Right cardiac atrium (tissue), 5 donors: Measurements from ENCODE around the gene EGLN2. TPM values are rescaled to one million over a fixed set of nuclear protein-coding genes. Genes with fewer than 3 reads are reported as not detected.
"Not testable (repeated sequence)": the region's sequence is repeated elsewhere in the genome, so short reads cannot be mapped to it uniquely, and the experiment has no call there.

Experiments used
- ATAC-seq, 2 donors: fragments of 200-7000 bp; cut with Tn5 transposase; one replicate each; pipeline versions ENCODE4 v1.8.0 to v1.9.1; 2020; ENCODE audit warnings: moderate library complexity in 2 of 2, mild to moderate bottlenecking in 1 of 2
- DNase-seq, 3 donors: peaks; one replicate each; pipeline ENCODE4 v3.0.0-alpha.2; 2020
- H3K27ac ChIP-seq: one replicate; pipeline ENCODE4 v1.5.1; 2013; ENCODE audit warnings: mild to moderate bottlenecking, low read length, control low read depth, moderate library complexity
- H3K27me3 ChIP-seq: one replicate; pipeline ENCODE4 v1.6.1; 2013; ENCODE audit not compliant: control insufficient read depth, insufficient read depth
- H3K4me1 ChIP-seq: one replicate; pipeline ENCODE4 v1.6.1; 2013; ENCODE audit warnings: low read length; ENCODE audit not compliant: control insufficient read depth, insufficient read depth
- H3K4me3 ChIP-seq: one replicate; pipeline ENCODE4 v1.5.1; 2013; ENCODE audit warnings: low read length, control low read depth
- H3K9me3 ChIP-seq: one replicate; pipeline ENCODE4 v1.6.1; 2013; ENCODE audit warnings: low read length; ENCODE audit not compliant: control insufficient read depth
- WGBS: extraction: QIAGEN DNeasy Blood & Tissue Kit; methylation state at CpG from one replicate; pipeline ENCODE4 v1.1.7; 2013; 5-methylcytosine and 5-hydroxymethylcytosine counted together
- intact Hi-C, 4 donors: fragments of 100-400 bp; cut with DNase I; formaldehyde crosslinking; loops; one replicate each; pipeline versions ENCODE4 v1.11.0 to v1.14.0; 2022 to 2023
- polyA plus RNA-seq: library from polyadenylated mRNA; stranded (reverse); fragments of 200-250 nt; gene quantifications from one replicate; pipeline ENCODE4 v1.2.3, GENCODE V29; 2013
- total RNA-seq, 4 donors: library from RNA; stranded (reverse); fragmentation: NEBNext Ultra II Directional; extraction: Animal tissue kit (Norgen Biotek cat#: 25700); gene quantifications; one replicate each; pipeline ENCODE4 v1.2.1, GENCODE V29; 2021
- donor health status: healthy with polysubstance abuse.
- donor health status: DM: no; HTN: yes; CAD: no.
- donor health status: DM: no; HTN: no; CAD: no.
- donor health status: DM: no; HTN: yes; CAD: no; lungs with severe emphysema.
- donor health status: DM: yes; HTN: yes; CAD: no.

The EGLN2 gene
- total and polyA plus RNA-seq, 5 donors: 52.3 to 75.2 (median 56.1) TPM

GRCh38 chr19:40808497-40808896 lies 9.5 kb downstream of the EGLN2 start:
- intact Hi-C loops: loop anchor here in 1 of 4 donors (5.0 kb wide), 1 partner anchor 146 kb away; no protein-coding TSS in a partner anchor
- DNase-seq (no peak), ATAC-seq (no peak)
- H3K27me3 ChIP-seq: no peaks in the 10 kb centered on the region
- WGBS: 89% methylated on average over 5 of the region's 5 CpGs
- no peaks in the 10 kb centered on the region for H3K9me3 ChIP-seq
- H3K4me3 ChIP-seq: no peak overlapping the region
- H3K27ac ChIP-seq: no peak overlapping the region
- peaks cover 32% of the 10 kb centered on the region for H3K4me1 ChIP-seq

- ATAC-seq (no peak), DNase-seq (peak in 1 of 3 donors; percentile 62)
- intact Hi-C loops: loop anchor here in 1 of 4 donors (5.0 kb wide), 1 partner anchor 147 kb away; no protein-coding TSS in a partner anchor
- H3K4me3 ChIP-seq: no peak overlapping the region
- 90% methylated on average over 39 of the region's 39 CpGs for WGBS
- peak overlapping the region; percentile 41 for H3K27ac ChIP-seq
- no peaks in the 10 kb centered on the region for H3K9me3 ChIP-seq
- peaks cover 21% of the 10 kb centered on the region for H3K4me1 ChIP-seq
- H3K27me3 ChIP-seq: no peaks in the 10 kb centered on the region
Observed at GRCh38 chr19:40809358-40810086, 10.5 kb downstream of the EGLN2 start.

- H3K4me1 ChIP-seq: peaks cover 15% of the 10 kb centered on the region
- intact Hi-C loops: no loop called here
- H3K27ac ChIP-seq: peak overlapping the region; percentile 41
- 39% methylated on average over 14 of the region's 14 CpGs for WGBS
- H3K4me3 ChIP-seq: no peak overlapping the region
- H3K27me3 ChIP-seq: no peaks in the 10 kb centered on the region
- ATAC-seq (no peak), DNase-seq (peak in 1 of 3 donors; percentile 31)
- H3K9me3 ChIP-seq: no peaks in the 10 kb centered on the region
Observed at GRCh38 chr19:40810160-40810559, 11.2 kb downstream of the EGLN2 start.

- DNase-seq: peak; percentile 86 to 96 (median 94)
- WGBS: 3% methylated on average over 64 of the region's 65 CpGs
- H3K27me3 ChIP-seq, H3K4me1 ChIP-seq, intact Hi-C loops, H3K9me3 ChIP-seq: not testable (repeated sequence)
- H3K27ac ChIP-seq: peak overlapping the region; percentile 61
- ATAC-seq: peak; percentile 88 to 91
- peak overlapping the region; percentile 2 for H3K4me3 ChIP-seq
Observed at GRCh38 chr19:40810649-40811408, 11.8 kb downstream of the EGLN2 start.

- 31% methylated on average over 35 of the region's 35 CpGs for WGBS
- Histone ChIP-seq H3K27me3 (no peaks in the 10 kb centered on the region), H3K4me1 (peaks cover 2% of the 10 kb centered on the region), H3K27ac (peak overlapping the region; percentile 61), H3K4me3 (no peak overlapping the region), H3K9me3 (no peaks in the 10 kb centered on the region)
- intact Hi-C loops: no loop called here
- ATAC-seq: no peak
- DNase-seq: peak in 1 of 3 donors; percentile 66
Observed at GRCh38 chr19:40811478-40812341, 12.7 kb downstream of the EGLN2 start.

- H3K4me3 ChIP-seq, H3K4me1 ChIP-seq, H3K27me3 ChIP-seq, ATAC-seq, H3K9me3 ChIP-seq, H3K27ac ChIP-seq, intact Hi-C loops: not testable (repeated sequence)
- DNase-seq: peak in 2 of 3 donors; percentile 23 to 37
- 89% methylated on average over 7 of the region's 7 CpGs for WGBS
Observed at GRCh38 chr19:40812571-40812970, 13.6 kb downstream of the EGLN2 start.

GRCh38 chr19:40813182-40813581 lies 14.2 kb downstream of the EGLN2 start:
- Histone ChIP-seq H3K27me3 (no peaks in the 10 kb centered on the region), H3K4me3 (no peak overlapping the region), H3K4me1 (peaks cover 2% of the 10 kb centered on the region), H3K27ac (no peak overlapping the region), H3K9me3 (no peaks in the 10 kb centered on the region)
- intact Hi-C loops: no loop called here
- ATAC-seq: peak in 1 of 2 donors; percentile 0
- 18% methylated on average over 4 of the region's 4 CpGs for WGBS
- DNase-seq: peak; percentile 36 to 81 (median 78)

GRCh38 chr19:40815223-40815622 lies 16.2 kb downstream of the EGLN2 start:
- DNase-seq (no peak), ATAC-seq (no peak)
- Histone ChIP-seq H3K9me3 (no peaks in the 10 kb centered on the region), H3K4me1 (no peaks in the 10 kb centered on the region), H3K4me3 (no peak overlapping the region), H3K27ac (no peak overlapping the region), H3K27me3 (no peaks in the 10 kb centered on the region)
- WGBS: 72% methylated on average over 4 of the region's 4 CpGs
- intact Hi-C loops: loop anchor here in 2 of 4 donors (5.0 kb wide), 1 partner anchor 153 kb away; no protein-coding TSS in a partner anchor

GRCh38 chr19:40818480-40819399 lies 19.7 kb downstream of the EGLN2 start:
- not testable (repeated sequence) for H3K27ac ChIP-seq

More at GRCh38 chr19:40818480-40819399, 19.7 kb downstream of the EGLN2 start:
- WGBS: 24% methylated on average over 31 of the region's 36 CpGs
- ATAC-seq: peak; percentile 81 to 86
- not testable (repeated sequence) for H3K4me1 ChIP-seq, H3K9me3 ChIP-seq, H3K4me3 ChIP-seq, H3K27me3 ChIP-seq
- peak; percentile 81 to 93 (median 93) for DNase-seq
- intact Hi-C loops: loop anchor here in 3 of 4 donors (2.0 to 5.0 kb wide), 2 partner anchors 156 kb away; no protein-coding TSS in a partner anchor
